WTC11 (cell line): ENCODE results near the gene NOTUM. TPM values are rescaled to one million over a fixed set of nuclear protein-coding genes. Genes with fewer than 3 reads are reported as not detected.

ENCODE experiments used
- ATAC-seq: fragments of 200-7000 bp; cut with Tn5 transposase; 2 replicates; pipeline ENCODE4 v1.10.0; 2021; ENCODE audit warnings: mild to moderate bottlenecking, moderate library complexity
- Bru-seq: library from RNA; stranded (reverse); fragments of 400-500 nt; gene quantifications from one replicate; lab custom pipeline; 2021; lab: Mats Ljungman, UMichigan
- CTCF ChIA-PET: fragments of 300-600 bp; sonication (Branson Sonifier 250); formaldehyde crosslinking; loops from one replicate; lab custom pipeline; 2021; ENCODE audit warnings: antibody characterized with exemption; lab: Charles Lee
- POLR2A ChIA-PET: fragments of 350-600 bp; sonication (Branson Sonifier 250); formaldehyde crosslinking; loops from one replicate; lab custom pipeline; 2021; ENCODE audit warnings: antibody characterized with exemption; lab: Charles Lee
- DNase-seq: peaks from one replicate; pipeline ENCODE4 v3.0.0; 2021; ENCODE audit warnings: low spot score
- H3K27ac Mint-ChIP-seq: 2 replicates; pipeline ENCODE4 v1.8.0; 2021; ENCODE audit warnings: mixed read lengths
- H3K27me3 Mint-ChIP-seq: 2 replicates; pipeline ENCODE4 v1.8.0; 2021; ENCODE audit warnings: low read depth, mild to moderate bottlenecking, moderate library complexity, mixed read lengths
- H3K36me3 Mint-ChIP-seq: 2 replicates; pipeline ENCODE4 v1.8.0; 2021; ENCODE audit warnings: mixed read lengths
- H3K4me1 Mint-ChIP-seq: 2 replicates; pipeline ENCODE4 v1.8.0; 2022; ENCODE audit warnings: mixed read lengths
- H3K4me3 Mint-ChIP-seq: 2 replicates; pipeline ENCODE4 v1.8.0; 2021; ENCODE audit warnings: mild to moderate bottlenecking, moderate library complexity, mixed read lengths
- H3K9me3 Mint-ChIP-seq: 2 replicates; pipeline ENCODE4 v1.8.0; 2021; ENCODE audit warnings: mixed read lengths
- ATF6 ChIP-seq: sonication (generic); formaldehyde crosslinking; IDR thresholded peaks from 2 replicates; pipeline ENCODE4 v1.8.1; 2023; ENCODE audit warnings: mild to moderate bottlenecking, missing genetic modification reagents
- CBFB ChIP-seq: sonication (generic); formaldehyde crosslinking; IDR thresholded peaks from 2 replicates; pipeline ENCODE4 v1.8.1; 2022; ENCODE audit warnings: mild to moderate bottlenecking, low read depth, missing genetic modification reagents
- CDX4 ChIP-seq: fragments of 250-450 bp; sonication (Bioruptor Pico); IDR thresholded peaks from 2 replicates; pipeline ENCODE4 v1.9.0; 2021; ENCODE audit warnings: moderate library complexity, mild to moderate bottlenecking, inconsistent platforms, borderline replicate concordance
- CREB1 ChIP-seq: sonication (generic); formaldehyde crosslinking; IDR thresholded peaks from 2 replicates; pipeline ENCODE4 v1.8.0; 2023; ENCODE audit warnings: mild to moderate bottlenecking, missing genetic modification reagents
- E2F4 ChIP-seq: sonication (generic); formaldehyde crosslinking; IDR thresholded peaks from 2 replicates; pipeline ENCODE4 v1.8.1; 2022; ENCODE audit warnings: low read depth, mild to moderate bottlenecking, moderate library complexity, missing genetic modification reagents, borderline replicate concordance
- FOXP1 ChIP-seq: sonication (generic); formaldehyde crosslinking; IDR thresholded peaks from 2 replicates; pipeline ENCODE4 v1.8.0; 2022; ENCODE audit warnings: missing genetic modification reagents, mild to moderate bottlenecking, moderate library complexity, borderline replicate concordance
- MYBL2 ChIP-seq: sonication (generic); formaldehyde crosslinking; IDR thresholded peaks from 2 replicates; pipeline ENCODE4 v1.8.1; 2023; ENCODE audit warnings: mild to moderate bottlenecking, moderate library complexity, missing genetic modification reagents
- NR2C2 ChIP-seq: sonication (generic); formaldehyde crosslinking; IDR thresholded peaks from 2 replicates; pipeline ENCODE4 v1.8.0; 2022; ENCODE audit warnings: mild to moderate bottlenecking, missing genetic modification reagents
- SOX15 ChIP-seq: fragments of 250-450 bp; sonication (Bioruptor Pico); IDR thresholded peaks from 2 replicates; pipeline ENCODE4 v1.9.0; 2021; ENCODE audit warnings: mild to moderate bottlenecking
- ZNF138 ChIP-seq: sonication (generic); formaldehyde crosslinking; conservative IDR thresholded peaks from 2 replicates; pipeline ENCODE4 v1.8.1; 2022; ENCODE audit warnings: mild to moderate bottlenecking, moderate library complexity, missing genetic modification reagents
- ZNF512 ChIP-seq: sonication (generic); formaldehyde crosslinking; IDR thresholded peaks from 2 replicates; pipeline ENCODE4 v1.8.1; 2022; ENCODE audit warnings: missing genetic modification reagents, borderline replicate concordance
- long read RNA-seq, 3 experiments: library from RNA in 1 of 3; library from capped mRNA in 1 of 3; library from polyadenylated mRNA in 1 of 3; unstranded in 2 of 3; stranded (forward) in 1 of 3; transcript quantifications; one replicate each; pipeline ENCODE4 v2.0.0, GENCODE V29; 2021
- total RNA-seq: library from RNA; stranded (reverse); gene quantifications from 3 replicates; pipeline ENCODE4 v1.2.3, GENCODE V29; 2021
- TF ChIP-seq, protein P1 (sequence below): fragments of 250-450 bp; sonication (Bioruptor Pico); IDR thresholded peaks from 2 replicates; pipeline ENCODE4 v2.1.2; 2022; ENCODE audit warnings: mild to moderate bottlenecking, moderate library complexity

NOTUM gene
- total RNA-seq = 1.2 to 1.9 TPM (median 1.7 TPM) in 3 replicates
- percentile 8 among the genes with signal in this experiment for Bru-seq, nascent RNA
- long read RNA-seq, experiment 1, transcript NOTUM-201 (11 exons, 2,329 nt) = major isoform, 5 of 7 reads
- long read RNA-seq, experiment 1, partial matches to known transcripts = 0 of 7 reads
- long read RNA-seq, experiment 1, other reads (novel, unspliced or antisense) = 2 of 7 reads
- long read RNA-seq, experiment 2, partial matches to known transcripts = 0 of 4 reads
- long read RNA-seq, experiment 2, other reads (novel, unspliced or antisense) = 3 of 4 reads
- long read RNA-seq, experiment 3 = 0 reads

GRCh38 chr17:81961087-81961511, at the start of gene NOTUM:
Gene NOTUM, minus strand, starts transcription at chr17:81961187. Its CDS starts 278 bp downstream, at chr17:81960909.
- TF ChIP-seq MYBL2 (CRISPR knock-in tag) (no peak), ZNF138 (no peak), CDX4 (CRISPR knock-in tag) (no peak)
- POLR2A ChIA-PET = interaction anchor here (0.5 to 1.0 kb wide), 2 partner anchors 13 to 24 kb away, joined by 3 read pairs; partner anchors contain the start of gene PYCR1
- Mint-ChIP-seq H3K36me3 (no peaks in the 10 kb centered on the region), H3K4me1 (peaks cover 6% of the 10 kb centered on the region; the same call in 1 of the 2 replicates), H3K27me3 (peaks cover 81% of the 10 kb centered on the region), H3K27ac (no peak within 1 kb of the TSS), H3K9me3 (no peaks in the 10 kb centered on the region), H3K4me3 (peak within 1 kb of the TSS; percentile 44; the same call in 1 of the 2 replicates)
- ATAC-seq (peak; percentile 35), DNase-seq (peak; percentile 66)
- CTCF ChIA-PET = interaction anchor here (0.6 to 4.6 kb wide), 11 partner anchors 16 to 193 kb away, joined by 3 to 56 read pairs (median 5); partner anchors contain the start of genes CENPX, DCXR, LRRC45 and MAFG

DNA sequence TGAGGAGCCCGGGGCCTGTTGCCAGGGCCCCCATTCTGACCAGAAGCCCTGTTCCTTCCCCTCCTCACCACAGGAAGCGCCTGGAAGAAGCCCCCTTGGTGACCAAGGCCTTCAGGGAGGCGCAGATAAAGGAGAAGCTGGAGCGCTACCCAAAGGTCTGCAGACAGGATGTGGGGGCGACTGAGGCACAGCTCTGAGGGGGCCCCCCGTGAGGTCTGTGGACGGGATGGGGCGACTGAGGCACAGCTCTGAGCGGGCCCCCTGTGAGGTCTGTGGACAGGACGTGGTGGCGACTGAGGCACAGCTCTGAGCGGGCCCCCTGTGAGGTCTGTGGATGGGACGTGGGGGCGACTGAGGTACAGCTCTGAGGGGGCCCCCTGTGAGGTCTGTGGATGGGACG, 48.4 kb upstream of the NOTUM start:
- Mint-ChIP-seq H3K4me1 (no peaks in the 10 kb centered on the region), H3K4me3 (no peak overlapping the region), H3K27ac (no peak overlapping the region), H3K27me3 (no peaks in the 10 kb centered on the region), H3K9me3 (no peaks in the 10 kb centered on the region), H3K36me3 (no peaks in the 10 kb centered on the region)
- ChIA-PET POLR2A (no interaction called here), CTCF (interaction anchor here (3.0 kb wide), 1 partner anchor 11 kb away, joined by 16 read pairs; no protein-coding TSS in a partner anchor)
- ATAC-seq (no peak), DNase-seq (no peak)
- no peak for TF ChIP-seq ZNF138
- no peak for TF ChIP-seq SOX15

DNA sequence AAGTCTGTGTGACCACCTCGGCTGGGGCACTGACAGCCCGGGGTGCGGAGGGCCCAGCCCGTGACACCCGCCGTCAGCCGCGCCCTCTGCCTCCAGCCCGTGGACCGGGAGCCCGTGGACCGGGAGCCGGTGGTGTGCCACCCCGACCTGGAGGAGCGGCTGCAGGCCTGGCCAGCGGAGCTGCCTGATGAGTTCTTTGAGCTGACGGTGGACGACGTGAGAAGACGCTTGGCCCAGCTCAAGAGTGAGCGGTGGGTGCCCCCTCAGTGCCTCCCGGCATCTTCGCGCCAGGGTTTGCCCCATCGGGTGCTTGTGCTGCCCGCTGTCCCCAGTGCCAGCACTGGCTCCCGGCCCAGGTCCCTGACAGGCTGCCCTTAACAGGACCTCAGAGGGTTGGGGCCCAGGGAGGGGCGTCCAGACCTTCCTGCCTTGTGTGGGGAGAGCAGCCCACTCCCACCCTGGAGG, 48.0 kb upstream of the NOTUM start:
- ChIA-PET POLR2A (no interaction called here), CTCF (interaction anchor here (3.0 kb wide), 1 partner anchor 11 kb away, joined by 16 read pairs; no protein-coding TSS in a partner anchor)
- no peak for ATAC-seq
- Mint-ChIP-seq H3K4me1 (no peaks in the 10 kb centered on the region), H3K9me3 (no peaks in the 10 kb centered on the region), H3K4me3 (no peak overlapping the region), H3K27ac (no peak overlapping the region), H3K27me3 (no peaks in the 10 kb centered on the region), H3K36me3 (no peaks in the 10 kb centered on the region)
- TF ChIP-seq ATF6 (CRISPR knock-in tag) (no peak), ZNF512 (CRISPR knock-in tag) (no peak), MYBL2 (CRISPR knock-in tag) (no peak), CREB1 (CRISPR knock-in tag) (no peak), CBFB (no peak), FOXP1 (CRISPR knock-in tag) (no peak), E2F4 (CRISPR knock-in tag) (no peak), NR2C2 (no peak)
- TF ChIP-seq, protein P1, sequence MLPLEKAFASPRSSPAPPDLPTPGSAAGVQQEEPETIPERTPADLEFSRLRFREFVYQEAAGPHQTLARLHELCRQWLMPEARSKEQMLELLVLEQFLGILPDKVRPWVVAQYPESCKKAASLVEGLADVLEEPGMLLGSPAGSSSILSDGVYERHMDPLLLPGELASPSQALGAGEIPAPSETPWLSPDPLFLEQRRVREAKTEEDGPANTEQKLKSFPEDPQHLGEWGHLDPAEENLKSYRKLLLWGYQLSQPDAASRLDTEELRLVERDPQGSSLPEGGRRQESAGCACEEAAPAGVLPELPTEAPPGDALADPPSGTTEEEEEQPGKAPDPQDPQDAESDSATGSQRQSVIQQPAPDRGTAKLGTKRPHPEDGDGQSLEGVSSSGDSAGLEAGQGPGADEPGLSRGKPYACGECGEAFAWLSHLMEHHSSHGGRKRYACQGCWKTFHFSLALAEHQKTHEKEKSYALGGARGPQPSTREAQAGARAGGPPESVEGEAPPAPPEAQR (CRISPR knock-in tag) = no peak
- no peak for DNase-seq
